NCI-H524 (cell line): ENCODE measurements around the gene CCDC172.
"Not testable (repeated sequence)": the region's sequence is repeated elsewhere in the genome, so short reads cannot be mapped to it uniquely, and the experiment has no call there.

Source experiments
- DNase-seq, 2 experiments: peaks; one replicate each; lab custom pipeline; 2025; lab: John Stamatoyannopoulos, UW

The CCDC172 gene

GRCh38 chr10:116331815-116332214, 7.6 kb downstream of the CCDC172 start:
- no peak for DNase-seq

DNA sequence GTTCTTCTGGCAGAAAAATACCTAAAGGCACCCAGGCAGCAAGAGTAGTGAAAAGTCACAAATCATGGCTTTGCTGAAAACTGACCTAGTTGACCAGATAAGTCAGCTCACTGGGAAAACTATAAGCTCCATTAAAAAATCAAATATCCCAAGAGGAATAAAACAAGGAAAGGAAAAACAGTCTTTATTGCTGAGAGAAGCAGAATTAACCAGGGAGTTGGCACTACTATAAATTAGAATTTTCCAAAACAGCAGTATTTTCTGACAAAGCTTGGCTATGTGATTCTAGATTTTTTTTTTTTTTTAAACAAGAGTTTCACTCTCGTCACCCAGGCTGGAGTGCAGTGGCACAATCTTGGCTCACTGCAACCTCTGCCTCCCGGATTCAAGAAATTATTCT, 12.6 kb downstream of the CCDC172 start:
- no peak for DNase-seq

- no peak for DNase-seq
Observed at GRCh38 chr10:116352125-116352524, 27.9 kb downstream of the CCDC172 start.

DNA sequence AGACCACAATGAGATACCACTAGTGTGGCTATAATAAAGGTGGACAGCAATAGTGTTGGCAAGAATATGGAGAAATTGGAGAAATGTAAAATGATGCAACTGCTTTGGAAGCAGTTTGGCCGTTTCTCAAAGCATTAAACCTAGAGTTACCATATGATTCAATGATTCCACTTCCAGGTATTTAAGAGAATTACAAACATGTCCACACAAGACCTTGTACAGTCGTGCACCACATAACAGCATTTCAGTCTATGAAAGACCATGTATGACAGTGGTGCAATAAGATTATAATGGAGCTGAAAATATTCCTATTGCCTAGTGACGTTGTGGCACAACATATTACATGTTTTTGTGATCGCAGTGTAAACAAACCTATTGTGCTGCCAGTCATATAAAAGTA, 29.6 kb downstream of the CCDC172 start:
- no peak for DNase-seq

- DNase-seq: no peak
Observed at GRCh38 chr10:116355341-116355740, 31.1 kb downstream of the CCDC172 start.

DNA sequence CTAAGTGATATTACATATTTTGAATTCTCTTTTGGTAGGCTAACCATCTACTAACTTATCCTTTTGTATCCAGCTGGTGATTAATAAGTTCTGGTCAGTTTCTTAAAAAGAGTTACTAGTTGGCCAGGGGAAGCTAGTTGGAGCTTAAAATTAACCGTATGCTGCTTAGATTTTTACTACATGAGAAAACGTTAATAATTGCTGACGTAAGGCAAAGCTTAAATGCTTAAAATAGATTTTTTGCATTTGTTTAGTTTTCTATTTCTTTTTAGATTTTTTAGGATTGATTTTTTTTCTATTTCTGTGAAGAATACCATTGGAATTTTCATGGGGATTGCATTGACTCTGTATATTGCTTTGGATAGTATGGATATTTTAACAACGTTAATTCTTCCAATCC, 32.6 kb downstream of the CCDC172 start:
- no peak for DNase-seq

DNA sequence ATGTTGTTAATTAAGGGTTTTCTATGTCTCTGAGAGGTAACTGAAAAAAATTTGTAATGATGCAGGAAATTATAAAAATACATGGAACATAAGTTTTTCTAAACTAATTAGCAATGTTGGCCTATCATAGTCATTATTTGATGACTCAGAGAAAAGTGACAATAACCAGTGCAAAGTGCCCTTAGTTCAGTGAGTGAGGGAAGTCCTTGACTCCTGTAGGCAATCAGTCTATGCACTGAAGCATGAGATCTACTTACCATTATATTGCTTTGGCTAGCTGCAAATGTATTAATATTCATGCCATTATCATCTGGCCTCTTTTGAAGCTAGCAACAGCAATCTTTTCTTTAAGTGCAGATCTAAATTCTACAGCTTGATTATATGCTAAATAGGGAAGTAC, 40.6 kb downstream of the CCDC172 start:
- DNase-seq: no peak

DNA sequence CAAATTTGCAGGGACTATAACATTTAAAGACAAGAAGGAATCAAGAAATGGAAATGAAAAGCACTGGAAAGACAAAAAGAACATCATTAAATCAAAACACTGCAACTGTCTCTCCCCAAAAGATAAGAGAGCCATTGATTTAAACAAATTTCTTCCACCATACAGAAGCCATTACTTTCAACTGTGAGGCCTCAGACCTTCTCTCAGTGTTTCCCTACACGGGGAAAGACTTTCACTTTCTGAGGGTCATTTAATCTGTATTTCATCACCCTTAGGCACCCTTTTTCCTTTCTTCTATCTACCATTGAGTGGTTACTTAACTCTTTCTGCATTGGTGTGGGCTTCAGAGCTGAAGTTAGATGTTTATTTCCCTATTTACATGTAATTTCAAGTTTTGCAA, 47.5 kb downstream of the CCDC172 start:
- DNase-seq: no peak

DNA sequence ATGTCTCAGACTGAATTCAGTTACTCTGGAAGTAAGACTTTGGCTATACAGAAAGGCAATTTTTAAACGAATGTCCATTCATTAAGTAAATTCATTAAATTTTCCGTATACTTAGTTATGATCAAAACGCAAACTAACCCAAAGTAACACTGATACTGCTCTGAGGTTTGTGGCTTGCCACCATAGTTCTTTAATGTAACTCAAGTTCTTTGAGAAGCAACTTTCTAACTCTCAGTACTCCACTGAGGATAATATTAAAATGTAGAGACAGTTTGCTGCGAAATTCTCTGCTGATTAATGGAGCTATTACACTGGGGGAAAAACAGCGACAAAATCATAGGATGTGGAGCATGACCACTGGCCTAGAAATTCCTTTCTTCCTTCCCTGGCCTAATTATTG, 58.0 kb downstream of the CCDC172 start:
- DNase-seq: no peak

DNA sequence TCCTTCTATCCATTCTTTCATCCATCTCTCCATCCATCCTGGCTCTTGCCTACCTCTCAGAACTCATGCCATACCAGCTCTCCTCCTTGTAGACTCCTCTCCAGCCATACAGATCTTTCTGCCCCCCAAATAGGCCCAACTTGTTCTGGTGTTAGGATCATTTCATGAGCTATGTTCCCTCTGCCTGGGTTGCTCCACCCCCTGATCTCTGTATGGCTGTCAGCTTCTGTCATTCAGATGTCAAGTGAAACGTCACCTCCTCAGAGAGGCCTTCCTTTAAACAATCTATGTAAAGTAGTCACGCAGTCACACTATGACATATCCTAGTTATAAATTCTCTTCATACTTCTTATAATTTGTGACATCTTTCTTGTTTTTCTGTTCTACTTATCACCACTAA, 61.1 kb downstream of the CCDC172 start:
- DNase-seq: no peak

DNA sequence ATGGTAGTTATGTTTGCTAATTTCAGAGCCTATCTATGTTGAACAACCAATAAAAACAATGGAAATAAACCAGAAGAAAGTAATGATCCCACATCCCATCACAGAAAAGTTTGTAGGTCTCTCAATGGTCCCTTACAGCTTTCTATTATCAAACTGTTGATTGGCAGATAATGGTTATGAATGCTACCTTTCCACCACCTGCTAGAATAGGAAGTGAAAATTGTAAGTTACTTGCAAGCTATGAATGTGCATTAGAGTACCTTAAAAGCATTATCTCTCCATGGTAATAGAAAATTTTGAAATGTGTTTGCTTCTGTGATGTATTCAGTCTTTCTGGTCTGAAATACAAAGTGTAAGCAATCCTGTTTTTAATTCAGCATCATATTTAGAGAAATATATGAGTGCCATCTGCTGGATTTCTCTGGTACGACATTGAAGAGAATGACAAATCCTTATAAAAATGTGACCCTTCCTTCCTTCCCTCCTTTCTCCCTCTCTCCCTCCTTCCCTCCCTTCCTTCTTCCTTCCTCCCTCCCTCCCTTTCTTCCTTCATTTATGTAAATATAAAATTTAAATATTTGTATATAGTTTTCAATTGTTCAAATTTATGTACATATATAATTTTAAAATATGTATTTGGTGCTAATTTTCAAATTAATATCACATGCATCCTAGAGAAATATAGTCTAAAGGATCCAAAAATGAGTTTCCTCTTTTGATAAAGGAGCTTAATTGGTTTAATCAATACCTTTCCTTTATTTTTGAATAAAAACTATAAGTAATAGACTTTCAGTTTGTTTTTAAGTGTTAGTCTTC, 62.0 kb downstream of the CCDC172 start:
- peak in 1 of 2 experiments; percentile 27 for DNase-seq

GRCh38 chr10:116393246-116393831, 69.1 kb downstream of the CCDC172 start:
- DNase-seq: not testable (repeated sequence)

GRCh38 chr10:116395223-116395985, 71.2 kb downstream of the CCDC172 start:
- no peak for DNase-seq

- DNase-seq: no peak
Observed at GRCh38 chr10:116398224-116398623, 74.0 kb downstream of the CCDC172 start.

GRCh38 chr10:116402858-116403257, 78.6 kb downstream of the CCDC172 start:
- DNase-seq: no peak

DNA sequence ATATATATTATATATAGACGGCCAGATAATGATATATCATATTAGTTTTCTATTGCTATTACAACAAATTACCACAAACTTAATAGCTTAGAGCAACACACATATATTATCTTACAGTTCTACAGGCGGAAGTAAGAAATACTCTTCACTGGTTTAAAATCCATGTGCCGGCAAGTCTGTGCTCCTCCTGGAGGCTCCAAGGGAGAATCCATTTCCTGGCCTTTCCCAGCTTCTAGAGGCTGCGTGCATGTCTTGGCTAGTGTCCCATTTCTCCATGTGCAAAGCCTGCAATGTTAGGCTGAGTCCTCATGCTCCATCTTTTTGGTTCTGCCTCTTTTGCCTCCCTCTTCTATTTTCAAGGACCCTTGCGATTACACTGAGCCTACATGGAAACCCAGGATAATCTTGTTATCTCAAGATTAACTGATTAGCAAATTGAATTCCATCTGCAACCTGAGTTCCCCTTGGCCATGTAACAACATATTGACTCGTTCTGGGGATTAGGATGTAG, 79.5 kb downstream of the CCDC172 start:
- DNase-seq: peak; percentile 77 to 89

- DNase-seq: no peak
Observed at GRCh38 chr10:116408719-116409118, 84.5 kb downstream of the CCDC172 start.

- DNase-seq: no peak
Observed at GRCh38 chr10:116410351-116410750, 86.1 kb downstream of the CCDC172 start.

DNA sequence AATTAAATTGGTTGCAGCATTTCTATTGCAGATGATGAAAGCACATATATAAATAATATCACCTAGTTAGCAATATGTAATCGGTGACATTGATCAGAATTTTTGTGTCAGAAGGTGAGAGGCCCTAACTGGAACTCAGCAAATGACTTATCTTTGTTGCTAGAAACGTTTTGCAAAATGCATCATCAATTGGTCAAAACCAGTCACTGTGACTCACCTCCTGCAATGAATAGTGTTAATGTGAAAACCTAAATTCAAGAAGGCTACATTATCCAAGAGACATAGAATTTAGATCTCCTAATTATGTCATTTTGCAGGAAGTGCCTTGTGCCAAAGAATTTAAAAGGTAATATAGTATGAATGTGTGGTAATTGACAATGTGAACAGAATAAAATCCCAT, 93.6 kb downstream of the CCDC172 start:
- DNase-seq: no peak

DNA sequence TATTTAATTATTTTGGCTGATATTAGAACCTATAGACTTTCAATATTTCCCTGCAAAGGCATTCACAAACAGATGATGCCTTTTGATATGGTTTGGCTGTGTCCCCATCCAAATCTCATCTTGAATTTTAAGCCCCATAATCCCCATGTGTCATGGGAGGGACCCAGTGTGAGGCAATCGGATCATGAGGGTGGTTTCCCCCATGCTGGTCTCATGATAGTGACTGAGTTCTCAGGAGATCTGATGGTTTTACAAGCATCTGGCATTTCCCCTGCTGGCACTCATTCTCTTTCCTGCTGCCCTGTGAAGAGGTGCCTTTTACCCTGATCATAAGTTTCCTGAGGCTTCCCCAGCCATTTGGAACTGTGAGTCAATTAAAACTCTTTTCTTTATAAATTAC, 94.1 kb downstream of the CCDC172 start:
- peak; percentile 1 to 25 for DNase-seq

DNA sequence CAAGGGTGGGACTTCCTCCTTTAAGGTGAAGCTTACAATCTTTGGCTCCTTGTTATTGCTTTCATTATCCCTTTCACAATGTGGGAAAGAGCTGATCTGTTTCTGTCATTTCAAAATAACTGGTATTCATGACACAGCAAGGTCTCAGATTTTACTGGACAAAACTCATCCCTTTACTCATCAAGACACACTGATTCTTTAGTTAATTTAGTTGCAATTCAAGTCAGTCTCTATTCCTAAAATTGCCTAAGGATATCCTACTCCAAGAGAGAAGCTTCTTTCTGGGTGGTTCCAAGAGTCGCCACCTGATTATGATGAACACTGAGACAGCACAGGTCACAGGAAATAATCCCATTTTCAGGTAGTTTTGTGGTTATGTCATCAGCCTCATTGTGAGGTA, 97.6 kb downstream of the CCDC172 start:
- DNase-seq: no peak

GRCh38 chr10:116427671-116428070, 103.4 kb downstream of the CCDC172 start, which contains the start of gene PNLIPRP3:
PNLIPRP3 (plus strand) TSS chr10:116427847; CDS start chr10:116428013, 166 bp downstream.
- DNase-seq: no peak
